Neural progenitor cell (in vitro differentiated cells): ENCODE results near the gene ELMOD1.

Experiments
- EZH2phosphoT487 ChIP-seq: fragments of 200-600 bp; sonication (generic); IDR thresholded peaks from 2 replicates; pipeline ENCODE4 v1.6.1; 2017; ENCODE audit warnings: antibody characterized with exemption
- TF ChIP-seq, protein P1 (sequence below): fragments of 200-600 bp; sonication (generic); IDR thresholded peaks from 2 replicates; pipeline ENCODE4 v1.5.1; 2017; ENCODE audit warnings: antibody characterized with exemption, mild to moderate bottlenecking

DNA sequence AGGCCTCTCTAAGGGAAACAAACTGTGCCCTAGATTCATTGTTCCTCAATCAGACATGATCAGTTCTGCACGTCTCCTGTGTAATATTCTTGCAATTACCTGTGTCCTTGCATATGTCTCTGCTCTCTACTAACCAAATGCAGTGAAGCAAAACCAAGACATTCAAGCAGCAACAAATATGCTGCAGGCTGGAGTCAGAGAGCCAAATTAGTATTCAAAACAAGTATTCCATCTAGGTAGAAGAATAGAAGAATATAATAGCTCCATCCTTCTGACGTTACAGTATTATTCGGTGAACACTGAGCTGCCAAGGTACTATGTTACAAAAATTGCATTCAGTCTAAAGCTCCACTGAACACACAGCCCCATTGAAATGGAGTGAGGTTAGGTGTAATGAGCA lies 69.1 kb downstream of the ELMOD1 start:
- TF ChIP-seq, protein P1, sequence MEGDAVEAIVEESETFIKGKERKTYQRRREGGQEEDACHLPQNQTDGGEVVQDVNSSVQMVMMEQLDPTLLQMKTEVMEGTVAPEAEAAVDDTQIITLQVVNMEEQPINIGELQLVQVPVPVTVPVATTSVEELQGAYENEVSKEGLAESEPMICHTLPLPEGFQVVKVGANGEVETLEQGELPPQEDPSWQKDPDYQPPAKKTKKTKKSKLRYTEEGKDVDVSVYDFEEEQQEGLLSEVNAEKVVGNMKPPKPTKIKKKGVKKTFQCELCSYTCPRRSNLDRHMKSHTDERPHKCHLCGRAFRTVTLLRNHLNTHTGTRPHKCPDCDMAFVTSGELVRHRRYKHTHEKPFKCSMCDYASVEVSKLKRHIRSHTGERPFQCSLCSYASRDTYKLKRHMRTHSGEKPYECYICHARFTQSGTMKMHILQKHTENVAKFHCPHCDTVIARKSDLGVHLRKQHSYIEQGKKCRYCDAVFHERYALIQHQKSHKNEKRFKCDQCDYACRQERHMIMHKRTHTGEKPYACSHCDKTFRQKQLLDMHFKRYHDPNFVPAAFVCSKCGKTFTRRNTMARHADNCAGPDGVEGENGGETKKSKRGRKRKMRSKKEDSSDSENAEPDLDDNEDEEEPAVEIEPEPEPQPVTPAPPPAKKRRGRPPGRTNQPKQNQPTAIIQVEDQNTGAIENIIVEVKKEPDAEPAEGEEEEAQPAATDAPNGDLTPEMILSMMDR, result no peak
- TF ChIP-seq EZH2phosphoT487, result no peak
